GM21526 (cell line): ENCODE measurements around the gene IMPACT.

Source experiments
- ATAC-seq: cut with Tn5 transposase; IDR thresholded peaks from one replicate; pipeline ENCODE4 v1.9.1; 2021; ENCODE audit warnings: moderate library complexity; ENCODE audit not compliant: unreplicated experiment, low FRiP score

The IMPACT gene

DNA sequence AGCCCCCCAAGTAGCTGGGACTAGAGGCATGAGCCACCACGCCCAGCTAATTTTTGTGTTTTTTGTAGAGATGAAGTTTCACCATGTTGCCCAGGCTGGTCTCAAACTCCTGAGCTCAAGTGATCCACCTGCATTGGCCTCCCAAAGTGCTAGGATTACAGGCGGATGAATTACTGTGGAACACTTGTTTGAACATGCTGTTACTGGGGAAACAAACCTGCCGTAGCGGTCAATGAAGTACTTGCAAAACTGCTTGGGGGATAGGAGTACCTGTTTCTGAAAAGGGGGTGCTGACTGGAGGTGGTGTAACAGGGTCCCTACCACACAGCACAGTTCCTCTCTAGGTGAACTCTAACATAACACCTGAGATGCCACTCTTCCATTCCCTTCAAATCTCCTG, 5.9 kb upstream of the IMPACT start:
- no peak for ATAC-seq

DNA sequence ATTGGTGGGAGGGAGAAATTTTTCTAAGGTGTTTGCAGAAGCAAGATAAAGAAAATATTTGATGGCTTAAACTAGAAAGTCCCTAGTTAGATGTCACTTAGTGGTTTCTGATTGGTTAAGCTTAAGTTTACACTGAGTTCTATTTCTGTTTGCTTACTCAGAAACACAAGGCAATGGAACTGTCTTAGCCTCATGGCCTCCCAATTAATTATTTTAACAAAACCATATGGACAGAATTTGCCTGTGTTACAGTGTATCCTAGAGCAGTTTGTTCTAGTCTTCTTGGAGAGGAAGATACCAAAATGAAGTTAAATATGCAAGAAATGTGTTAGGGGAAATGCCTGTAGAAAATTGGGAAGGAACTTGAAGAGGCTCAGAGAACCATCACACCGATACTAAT, 4.6 kb upstream of the IMPACT start:
- ATAC-seq = no peak

DNA sequence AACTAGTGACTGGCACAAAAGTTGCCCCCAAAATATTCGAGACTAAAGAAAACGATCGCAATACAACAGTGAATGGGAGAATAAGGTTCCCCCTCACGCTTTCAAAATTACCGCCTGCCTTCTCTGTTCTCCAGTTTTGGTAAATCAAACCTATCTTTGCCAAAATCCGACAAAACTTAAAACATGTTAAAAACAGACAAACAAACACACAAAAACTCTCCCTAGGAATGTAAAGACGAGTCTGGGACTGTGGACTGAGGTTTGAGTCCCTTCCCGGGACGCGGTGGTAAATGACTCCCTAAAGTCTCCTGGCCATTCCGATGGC, 435 bp upstream of the IMPACT start:
- ATAC-seq = no peak

DNA sequence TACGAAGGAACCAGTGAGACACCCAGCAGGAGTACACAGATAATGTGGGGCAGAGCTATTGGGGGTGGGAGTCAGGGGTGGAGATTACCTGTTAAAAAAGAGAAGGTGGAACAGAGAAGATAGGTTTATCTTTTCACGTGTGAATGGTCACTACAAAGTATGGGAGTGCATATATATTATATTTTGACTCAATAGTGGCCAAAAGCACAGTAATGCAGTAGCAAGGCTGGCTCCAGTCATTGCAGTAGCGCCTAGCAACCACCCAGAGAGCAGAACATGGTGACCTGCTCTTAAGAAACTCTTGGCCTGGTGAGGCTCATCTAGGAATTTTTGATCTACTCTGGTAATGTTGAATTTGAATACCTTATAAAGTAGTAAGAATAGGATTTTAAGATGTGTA, 1.0 kb downstream of the IMPACT start:
- ATAC-seq = no peak

DNA sequence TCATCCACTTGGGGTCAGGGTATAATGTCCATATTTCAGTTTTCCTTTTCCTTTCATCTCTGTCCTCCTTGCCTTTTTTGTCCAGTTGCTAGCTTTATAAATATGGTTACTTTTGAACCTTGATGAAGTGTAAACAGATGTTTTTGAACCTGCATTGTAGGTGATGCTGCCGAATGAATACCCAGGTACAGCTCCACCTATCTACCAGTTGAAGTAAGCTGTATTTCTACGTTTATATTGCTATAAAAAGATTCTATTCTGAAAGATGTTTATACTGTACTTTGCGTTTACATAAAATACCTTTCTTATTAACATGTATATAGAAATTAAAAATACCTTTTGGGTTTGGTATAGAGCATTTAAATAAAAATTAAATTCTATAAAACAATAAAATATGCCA, 2.2 kb downstream of the IMPACT start:
- ATAC-seq = no peak

DNA sequence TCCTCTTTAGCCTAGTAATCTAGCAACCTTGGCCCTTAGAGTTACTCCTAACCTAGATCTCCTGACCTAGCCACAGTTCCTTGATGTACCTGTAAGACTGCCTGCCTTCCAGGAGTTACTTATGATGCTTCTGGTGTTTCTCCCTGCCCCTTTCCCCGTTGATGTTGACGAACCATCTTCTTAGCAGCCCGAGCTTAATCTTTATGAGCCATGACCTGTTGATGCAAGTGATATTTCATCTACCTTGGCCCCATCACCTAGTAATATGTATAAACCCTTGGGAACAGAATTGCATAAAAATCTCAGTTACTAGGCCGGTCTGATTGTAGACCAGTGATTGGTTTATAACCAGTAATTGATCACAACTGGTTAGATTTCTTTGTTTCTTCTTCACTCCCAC, 2.7 kb downstream of the IMPACT start:
- no peak for ATAC-seq

DNA sequence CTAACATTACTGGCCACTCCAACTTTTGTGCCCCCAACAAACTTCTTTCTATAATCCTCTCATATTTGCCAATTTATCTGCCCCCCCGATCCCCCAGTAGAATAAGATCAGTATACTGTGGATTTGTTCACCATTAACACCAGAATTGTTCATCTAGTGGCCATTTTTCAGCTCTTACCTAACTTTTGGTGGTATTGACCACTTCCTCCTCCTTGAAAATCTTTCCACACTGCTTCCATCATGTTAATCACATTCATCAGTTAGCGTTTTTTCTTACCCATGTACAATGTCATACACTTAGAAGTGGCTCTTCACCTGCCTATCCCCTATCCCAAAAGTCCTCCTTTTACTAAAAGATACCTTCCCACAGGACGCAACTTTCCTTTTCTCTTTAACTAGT, 6.1 kb downstream of the IMPACT start:
- ATAC-seq = no peak

DNA sequence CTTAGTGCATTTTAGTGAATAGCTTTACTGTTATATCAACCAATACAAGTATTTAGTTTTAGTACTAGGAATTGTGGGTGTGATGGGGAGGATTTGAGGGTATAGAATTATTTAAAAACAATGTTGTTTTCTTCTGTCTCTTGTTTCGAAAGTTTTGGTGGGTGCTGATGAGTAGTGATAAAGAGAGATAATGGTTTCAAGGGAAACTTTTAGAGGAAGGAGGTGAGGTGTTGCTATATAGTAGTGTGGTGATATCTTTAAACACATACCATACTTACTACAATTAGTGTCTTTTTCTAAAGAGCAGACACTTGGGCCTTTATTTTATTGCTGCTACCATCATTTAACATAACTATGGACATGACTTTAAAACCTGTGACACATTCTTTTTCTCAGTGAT, 10.5 kb downstream of the IMPACT start:
- no peak for ATAC-seq

DNA sequence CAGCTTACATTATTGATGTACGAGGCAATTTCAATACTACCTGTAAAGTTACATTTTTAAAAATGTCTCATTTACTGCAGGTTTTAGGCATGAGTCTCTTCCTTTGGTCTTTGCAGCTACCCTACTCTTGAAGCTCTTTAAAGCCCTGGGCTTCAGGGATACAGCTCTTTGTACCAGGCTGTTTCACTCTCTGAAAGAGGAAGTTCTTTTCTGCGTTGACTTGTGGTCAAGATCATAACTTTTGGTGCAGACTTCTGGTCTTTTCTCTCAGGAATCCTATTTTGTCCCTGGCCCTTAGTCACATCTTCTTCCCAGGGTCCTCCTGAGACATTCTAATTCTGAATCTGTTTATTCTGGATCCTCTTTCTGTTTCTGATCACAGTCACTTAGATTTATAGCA, 17.4 kb downstream of the IMPACT start:
- peak; percentile 80 for ATAC-seq

DNA sequence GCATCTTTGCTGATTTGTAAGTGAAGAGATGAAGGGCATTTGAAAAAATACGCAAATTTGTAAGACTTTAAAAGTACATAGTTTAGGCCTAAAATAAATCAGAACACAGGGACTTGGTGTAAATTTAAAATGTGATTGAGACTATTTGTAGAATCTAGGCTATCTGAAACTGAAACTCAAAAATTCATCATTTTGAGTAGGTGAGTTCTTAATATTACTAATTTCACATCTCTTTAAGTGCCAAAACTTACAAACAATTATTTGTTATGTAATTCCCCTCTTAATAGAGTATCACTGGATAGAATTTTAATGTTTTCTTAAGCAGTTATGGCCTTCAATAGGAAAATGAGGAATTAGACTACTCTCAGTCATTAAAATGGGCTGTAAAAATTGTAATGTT, 20.0 kb downstream of the IMPACT start:
- ATAC-seq = no peak

DNA sequence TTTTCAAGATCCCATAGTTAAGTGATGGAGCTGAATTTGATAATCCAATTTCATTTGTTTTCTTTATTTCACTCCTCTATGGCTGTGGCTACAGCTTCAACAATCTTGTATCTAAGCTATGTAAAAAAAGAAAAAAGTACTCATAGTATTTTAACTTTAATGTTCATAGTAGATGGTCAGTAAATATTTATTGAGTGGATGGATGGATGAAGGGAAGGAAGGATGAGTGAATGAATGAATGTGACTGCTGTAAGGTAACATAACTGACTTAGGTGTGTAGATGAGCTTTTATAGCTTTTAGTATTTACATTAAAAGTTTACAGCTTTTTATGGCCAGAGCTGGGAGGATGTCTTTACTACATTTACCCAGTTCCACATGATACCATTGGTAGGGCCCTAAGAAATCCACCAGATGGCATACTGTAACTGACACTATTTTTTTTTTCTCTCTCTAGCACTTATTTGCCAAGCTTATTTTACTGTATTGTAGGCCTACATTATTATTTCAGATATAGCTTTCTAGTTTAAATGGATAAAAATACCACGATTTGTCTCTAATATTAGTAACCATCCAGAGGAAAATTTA, 20.6 kb downstream of the IMPACT start:
- ATAC-seq = no peak

DNA sequence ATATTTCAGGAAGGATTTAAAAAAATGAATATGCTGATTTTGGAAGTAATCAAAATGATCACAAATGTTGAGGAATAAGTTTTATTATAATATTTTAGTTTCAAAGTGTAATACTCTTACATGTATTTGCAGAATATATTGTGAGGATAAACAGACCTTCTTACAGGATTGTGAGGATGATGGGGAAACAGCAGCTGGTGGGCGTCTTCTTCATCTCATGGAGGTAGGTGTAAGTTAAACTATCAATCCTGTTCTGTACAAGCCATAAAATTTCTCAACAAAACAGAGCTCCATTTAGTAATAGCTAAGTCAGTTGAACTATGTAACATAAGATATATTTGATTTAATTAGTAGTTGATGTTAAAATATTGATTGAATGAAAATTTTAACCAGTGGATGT, 21.5 kb downstream of the IMPACT start:
- no peak for ATAC-seq

DNA sequence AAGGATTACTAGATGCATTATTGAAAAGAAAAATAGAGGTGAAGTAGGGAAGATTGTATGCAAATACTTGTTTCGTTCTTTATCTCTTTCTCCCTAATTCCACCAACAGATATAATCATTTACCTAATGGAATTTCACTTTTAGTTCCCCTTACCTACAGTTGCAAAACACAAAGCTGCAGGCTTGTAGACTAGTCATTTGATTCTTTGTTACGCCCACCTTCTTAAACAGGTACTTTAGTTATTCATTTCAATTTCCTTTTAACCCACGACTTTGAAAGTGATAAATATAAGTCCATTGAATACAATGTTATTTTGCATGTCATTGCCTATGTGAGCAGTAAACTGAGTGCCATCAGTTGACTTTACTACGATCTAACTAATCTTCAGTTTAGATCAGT, 30.1 kb downstream of the IMPACT start:
- peak; percentile 85 for ATAC-seq

DNA sequence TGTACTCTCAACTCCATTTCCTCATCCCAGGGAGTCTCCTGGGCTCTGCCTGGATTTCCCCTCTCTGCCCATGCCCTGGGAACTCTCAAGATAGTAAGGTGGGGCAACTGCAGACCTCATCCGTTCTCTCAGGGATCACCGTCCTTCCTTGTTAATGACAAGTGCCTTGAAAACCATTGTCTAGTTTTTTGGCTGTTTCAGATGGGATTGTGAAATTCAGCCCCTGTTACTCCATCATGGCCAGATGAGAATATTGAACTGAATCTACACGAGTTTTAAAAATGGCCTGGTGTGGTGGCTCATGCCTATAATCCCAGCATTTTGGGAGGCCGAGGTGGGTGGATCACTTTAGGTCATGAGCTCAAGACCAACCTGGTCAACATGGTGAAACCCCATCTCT, 33.3 kb downstream of the IMPACT start:
- no peak for ATAC-seq

DNA sequence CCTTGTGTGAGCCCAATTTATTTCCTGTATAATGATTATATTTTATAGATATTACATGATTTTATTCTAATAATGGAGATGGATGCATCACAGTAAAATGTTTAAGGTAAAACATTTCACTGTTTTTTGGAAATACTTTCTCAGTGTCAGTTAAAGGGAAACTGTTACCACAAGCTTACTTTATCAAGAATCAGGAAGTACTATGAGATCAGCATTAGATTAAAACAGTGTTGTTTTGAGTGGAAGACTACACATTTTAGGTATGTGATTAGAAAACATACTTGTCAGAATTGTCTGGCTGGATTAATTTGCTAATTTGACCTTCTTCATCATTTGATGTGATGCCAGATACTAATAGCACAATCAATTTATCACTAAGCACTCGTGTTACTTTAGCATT, 33.9 kb downstream of the IMPACT start, which contains the start of gene HRH4:
HRH4 (plus strand) TSS at position 250 of the 400 bp plus-strand sequence; CDS start at position 342, 92 bp downstream.
- ATAC-seq = no peak

DNA sequence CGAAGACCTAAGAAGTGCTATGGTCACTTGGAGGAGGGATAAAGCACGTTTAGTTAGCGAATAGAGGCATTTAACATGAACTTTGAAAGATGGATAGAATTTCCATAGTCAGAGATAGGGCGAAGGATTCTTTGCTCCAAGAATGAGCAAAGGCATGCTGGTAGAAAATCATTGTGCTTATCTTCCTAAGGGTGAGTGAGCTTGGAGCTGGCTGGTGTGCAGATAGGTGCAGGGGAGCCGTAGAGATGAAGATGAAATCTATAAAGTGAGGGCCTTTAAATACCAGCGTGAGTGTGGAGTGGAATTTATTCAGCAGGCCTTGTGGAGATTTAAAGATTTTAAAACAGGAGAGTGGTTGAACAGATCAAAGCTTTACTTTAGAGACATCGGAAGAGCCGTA, 35.5 kb downstream of the IMPACT start:
- no peak for ATAC-seq

DNA sequence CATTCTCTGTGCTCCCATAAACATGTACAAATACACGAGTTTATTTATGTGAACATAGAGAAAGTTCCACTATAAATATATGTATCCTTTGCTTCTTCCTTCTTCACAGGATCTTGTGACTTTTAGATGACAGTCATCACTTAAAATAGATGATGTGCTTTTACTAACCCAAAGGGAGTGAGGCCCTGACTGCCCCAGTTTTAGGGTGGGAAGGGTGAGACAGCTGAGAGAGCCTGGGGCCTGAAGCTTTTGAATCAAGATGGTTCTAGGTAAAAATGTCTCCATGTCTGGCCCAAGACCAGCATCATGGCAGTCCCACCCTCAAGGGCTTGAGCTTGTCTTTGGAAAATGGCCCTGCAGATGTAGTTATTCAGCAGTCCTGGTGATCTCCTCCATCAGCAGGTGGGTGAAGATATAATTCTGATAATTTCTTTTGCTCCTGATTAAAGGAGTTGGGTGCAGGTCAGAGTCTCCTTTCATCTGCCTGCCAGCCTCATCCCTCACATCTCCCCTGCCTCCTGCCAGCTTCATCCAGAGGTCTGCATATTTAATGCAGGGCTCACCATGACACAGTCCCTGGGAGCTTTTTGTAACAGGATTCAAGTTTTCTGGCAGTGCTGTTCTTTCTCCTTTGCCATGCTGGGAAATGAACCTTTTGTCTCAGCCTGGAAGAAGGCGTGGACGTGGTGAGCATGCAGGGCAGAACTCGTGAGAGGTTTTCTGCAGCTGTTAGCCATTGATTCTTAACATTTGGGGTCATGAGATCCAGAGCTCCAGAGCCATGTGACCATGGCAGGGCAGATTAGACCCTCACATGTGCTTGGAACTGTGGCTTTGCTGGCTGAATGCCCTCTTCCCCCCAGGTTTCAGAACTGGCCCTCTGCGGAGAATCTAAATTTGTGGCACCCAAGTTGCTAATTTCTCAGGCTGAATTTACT, 36.6 kb downstream of the IMPACT start:
- no peak for ATAC-seq

DNA sequence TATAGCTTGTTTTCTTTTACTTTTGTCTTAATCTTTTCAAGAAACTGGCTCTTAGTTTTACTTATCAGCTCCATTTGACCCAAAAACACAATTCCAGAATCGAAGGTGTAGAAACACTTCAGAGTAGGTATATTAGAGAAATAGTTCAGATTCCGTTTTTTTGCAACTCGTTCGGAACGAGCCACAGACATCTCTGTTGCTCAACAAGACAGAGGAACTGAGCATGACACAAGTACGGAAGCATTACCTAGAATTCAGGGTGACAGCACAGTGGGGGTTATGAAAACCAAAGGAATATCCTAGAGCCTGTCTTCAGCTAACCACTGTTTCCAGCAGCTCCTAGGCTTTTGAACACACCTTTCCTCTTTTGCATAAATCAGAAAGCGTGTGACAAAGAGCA, 39.0 kb downstream of the IMPACT start:
- no peak for ATAC-seq

DNA sequence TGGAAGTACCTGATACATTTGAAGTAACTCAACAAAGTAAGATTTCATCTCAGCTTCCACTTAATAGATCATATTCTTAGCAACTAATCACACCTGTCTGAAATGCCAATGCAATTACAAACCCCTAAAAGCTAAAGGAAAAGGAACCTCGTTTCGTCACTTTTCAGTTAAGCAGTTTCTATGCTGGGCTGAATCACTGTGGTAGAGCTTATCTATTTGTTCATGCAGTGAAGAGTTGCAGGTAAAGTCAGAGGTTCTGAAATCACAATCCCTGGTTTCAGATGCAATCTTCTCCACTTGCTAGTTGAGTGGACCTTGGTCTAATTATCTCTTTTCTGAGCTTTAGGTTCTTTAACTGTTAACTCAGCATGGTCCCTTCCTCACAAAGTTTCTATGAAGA, 40.3 kb downstream of the IMPACT start:
- ATAC-seq = no peak

DNA sequence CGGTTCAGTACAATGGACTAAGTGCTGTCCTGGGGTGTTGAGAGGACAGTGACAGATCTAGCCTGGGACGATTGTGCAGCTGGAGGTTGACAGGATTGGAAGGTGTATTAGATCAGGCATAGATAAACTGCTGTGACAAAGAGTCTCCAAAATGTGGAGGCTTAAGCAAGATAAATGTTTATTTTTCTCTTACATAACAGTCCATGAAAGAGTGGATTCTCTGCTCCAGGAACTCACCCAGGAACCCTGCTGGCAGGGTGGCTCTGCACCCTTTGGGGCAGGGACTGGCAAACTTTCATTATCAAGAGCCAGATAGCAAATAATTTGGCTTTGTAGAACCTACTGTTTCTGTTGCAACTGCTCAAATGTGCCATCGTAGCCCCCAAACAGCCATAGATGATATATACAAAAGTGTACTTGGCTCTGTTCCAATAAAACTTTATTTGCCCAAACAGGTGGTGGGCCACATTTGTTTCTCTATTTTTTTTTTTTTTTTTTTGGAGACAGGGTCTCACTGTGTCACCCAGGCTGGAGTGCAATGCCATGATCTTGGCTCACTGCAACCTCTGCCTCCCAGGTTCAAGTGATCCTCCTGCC, 43.6 kb downstream of the IMPACT start:
- ATAC-seq = no peak

DNA sequence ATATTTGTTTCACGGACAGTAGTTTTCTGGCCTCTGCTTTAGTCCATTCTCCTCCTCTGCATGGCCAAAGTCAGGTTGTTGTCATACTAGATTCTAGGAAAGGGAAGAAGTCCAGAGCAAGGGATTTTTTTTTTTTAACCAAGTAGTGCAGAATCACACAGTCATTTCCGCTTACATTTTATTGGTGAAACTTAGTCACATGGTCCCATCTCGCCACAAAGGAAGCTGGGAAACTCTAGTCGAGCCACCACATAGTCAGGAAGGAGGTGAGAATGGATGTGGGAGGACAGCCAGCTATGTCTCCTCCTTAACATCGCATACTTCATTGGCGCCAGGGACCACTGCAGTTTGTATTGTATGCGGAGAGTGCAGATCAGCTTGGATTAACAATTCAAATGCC, 44.3 kb downstream of the IMPACT start:
- ATAC-seq = no peak

DNA sequence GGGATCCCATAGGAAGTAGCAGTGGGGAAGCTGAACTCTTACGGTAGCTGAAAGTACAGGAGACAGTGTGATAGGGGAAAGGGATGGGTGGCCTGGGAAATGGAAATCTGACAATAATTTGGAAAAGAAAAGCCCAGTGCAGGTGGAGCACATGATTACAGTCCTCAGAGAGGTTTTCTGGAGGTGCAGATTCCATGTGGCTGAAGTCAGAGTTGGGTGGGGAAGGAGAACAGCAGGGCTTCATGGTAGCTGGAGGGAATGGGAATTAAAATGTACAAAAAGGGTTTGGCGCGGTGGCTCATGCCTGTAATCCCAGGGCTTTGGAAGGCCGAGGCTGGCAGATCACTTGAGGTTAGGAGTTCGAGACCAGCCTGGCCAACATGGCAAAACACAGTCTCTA, 46.1 kb downstream of the IMPACT start:
- no peak for ATAC-seq
